ENCODE data around the gene EHHADH. TPM values are rescaled to one million over a fixed set of nuclear protein-coding genes. Genes with fewer than 3 reads are reported as not detected.

The EHHADH gene
- total and polyA plus RNA-seq, 4 experiments from 2014 or later, result 1.1 to 1.6 (median 1.4) TPM

- Mint-ChIP-seq H3K27me3 (peaks cover 2% of the 10 kb centered on the region in 2 donors), H3K9me3 (no peaks in the 10 kb centered on the region), H3K36me3 (no peaks in the 10 kb centered on the region), H3K27ac (no peak overlapping the region), H3K4me1 (peaks cover 0 to 2% (median under 1%) of the 10 kb centered on the region in 4 donors), H3K4me3 (no peak overlapping the region)
- H3K4me1 ChIP-seq (ENCODE audit: insufficient read depth, low read length), result no peaks in the 10 kb centered on the region
- intact Hi-C loops (cut with micrococcal nuclease), result no loop called here
- no peaks in the 10 kb centered on the region for H3K9me3 ChIP-seq (ENCODE audit: control insufficient read depth in 1 of 2, low read length in 2 of 2)
- H3K36me3 ChIP-seq (ENCODE audit: insufficient read depth, low read length), result no peaks in the 10 kb centered on the region
- ChIA-PET CTCF (ENCODE audit: partially characterized antibody) (interaction anchor here (1.0 to 1.4 kb wide), 4 partner anchors 9 to 614 kb away, joined by 3 to 6 read pairs (median 6); partner anchors contain the start of gene EPHB3), POLR2A (ENCODE audit: partially characterized antibody) (no interaction called here)
- no peak for DNase-seq
- no peak overlapping the region for H3K27ac ChIP-seq (ENCODE audit: low read depth, low read length)
- no peak overlapping the region for H3K4me3 ChIP-seq (ENCODE audit: low read length in 2 of 2)
- H3K27me3 ChIP-seq (ENCODE audit: insufficient read depth, low read length), result no peaks in the 10 kb centered on the region
Measured at GRCh38 chr3:185175370-185175987, 78.4 kb downstream of the EHHADH start.

DNA sequence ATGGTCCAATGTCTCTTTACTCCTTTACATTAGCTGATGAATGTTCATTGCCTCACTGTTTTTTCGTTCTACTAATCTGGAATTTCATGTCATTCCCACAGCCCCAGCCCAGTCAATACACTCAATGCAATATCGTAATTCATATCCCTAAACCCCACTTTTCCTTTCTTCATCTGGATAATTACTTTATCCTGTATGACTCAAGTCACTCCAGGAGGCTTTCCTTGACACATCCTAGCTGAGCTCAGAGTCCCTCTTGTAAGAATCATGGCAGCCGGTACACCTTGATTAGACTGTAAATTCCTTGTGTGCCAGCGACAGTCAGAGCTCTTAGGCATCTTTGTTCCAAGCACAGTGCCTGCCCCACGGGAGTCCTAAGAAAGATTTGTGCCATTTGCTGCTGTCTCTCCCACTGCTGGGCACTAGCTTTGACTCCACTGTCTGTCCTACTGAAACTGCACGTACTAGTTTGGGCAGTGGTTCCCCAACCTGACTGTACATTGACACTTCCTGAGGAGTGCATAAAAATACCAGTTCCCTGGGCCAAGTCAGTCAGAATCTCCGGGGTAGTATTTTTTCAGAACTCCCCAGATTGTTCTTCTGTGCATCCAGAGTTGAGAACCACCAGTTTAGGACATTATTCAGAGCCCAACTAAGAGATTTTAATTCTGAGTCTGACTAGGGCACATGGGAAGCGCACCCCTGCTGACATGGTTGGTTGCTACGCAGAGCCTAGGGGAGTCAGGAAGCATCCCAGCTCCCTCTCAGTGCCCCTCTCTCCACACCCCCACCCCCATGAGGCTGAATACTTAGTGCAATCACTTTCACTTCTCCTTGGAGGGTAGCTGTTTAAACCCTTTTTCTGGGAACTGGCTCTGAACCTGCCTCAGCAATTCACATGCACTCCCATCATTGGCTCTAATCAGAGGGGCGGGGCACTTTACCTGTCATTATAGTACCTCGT, 81.5 kb downstream of the EHHADH start:
- intact Hi-C loops (cut with micrococcal nuclease), result no loop called here

GRCh38 chr3:185164428-185165217, 89.2 kb downstream of the EHHADH start:
- peaks cover 0 to 2% (median 0%) of the 10 kb centered on the region in 8 donors for H3K9me3 Mint-ChIP-seq
- no peak overlapping the region for H3K4me3 Mint-ChIP-seq
- H3K27me3 ChIP-seq (ENCODE audit: insufficient read depth, low read length), result no peaks in the 10 kb centered on the region
- no peak overlapping the region for H3K27ac Mint-ChIP-seq
- POLR2A ChIA-PET (ENCODE audit: partially characterized antibody), result no interaction called here
- H3K4me1 Mint-ChIP-seq, result no peaks in the 10 kb centered on the region
- no peaks in the 10 kb centered on the region for H3K36me3 ChIP-seq (ENCODE audit: insufficient read depth, low read length)
- CTCF ChIA-PET (ENCODE audit: partially characterized antibody), result interaction anchor here (0.7 to 2.5 kb wide), 2 partner anchors 12 to 14 kb away, joined by 3 to 10 read pairs; no protein-coding TSS in a partner anchor
- peaks cover 3 to 8% of the 10 kb centered on the region in 2 donors for H3K27me3 Mint-ChIP-seq
- no peaks in the 10 kb centered on the region for H3K4me1 ChIP-seq (ENCODE audit: insufficient read depth, low read length)
- H3K4me3 ChIP-seq (ENCODE audit: low read length in 2 of 2), result no peak overlapping the region
- no peak for DNase-seq
- intact Hi-C loops (cut with micrococcal nuclease), result no loop called here
- no peaks in the 10 kb centered on the region for H3K36me3 Mint-ChIP-seq
- no peaks in the 10 kb centered on the region for H3K9me3 ChIP-seq (ENCODE audit: control insufficient read depth in 1 of 2, low read length in 2 of 2)
- no peak overlapping the region for H3K27ac ChIP-seq (ENCODE audit: low read depth, low read length)

More for the DNA sequence above, 81.5 kb downstream of the EHHADH start:
- no peak overlapping the region for H3K4me3 ChIP-seq (ENCODE audit: low read length in 2 of 2)
- no peaks in the 10 kb centered on the region for H3K36me3 Mint-ChIP-seq
- peaks cover 0 to 2% (median under 1%) of the 10 kb centered on the region in 4 donors for H3K4me1 Mint-ChIP-seq
- H3K27me3 ChIP-seq (ENCODE audit: insufficient read depth, low read length), result no peaks in the 10 kb centered on the region
- no peaks in the 10 kb centered on the region for H3K36me3 ChIP-seq (ENCODE audit: insufficient read depth, low read length)
- peaks cover 2 to 5% of the 10 kb centered on the region in 2 donors for H3K27me3 Mint-ChIP-seq
- DNase-seq, result no peak
- no peak overlapping the region for H3K4me3 Mint-ChIP-seq
- H3K9me3 Mint-ChIP-seq, result no peaks in the 10 kb centered on the region
- CTCF ChIA-PET (ENCODE audit: partially characterized antibody), result no interaction called here
- POLR2A ChIA-PET (ENCODE audit: partially characterized antibody), result no interaction called here
- no peak overlapping the region for H3K27ac Mint-ChIP-seq
- no peaks in the 10 kb centered on the region for H3K4me1 ChIP-seq (ENCODE audit: insufficient read depth, low read length)
- no peaks in the 10 kb centered on the region for H3K9me3 ChIP-seq (ENCODE audit: control insufficient read depth in 1 of 2, low read length in 2 of 2)
- H3K27ac ChIP-seq (ENCODE audit: low read depth, low read length), result no peak overlapping the region

- H3K4me3 Mint-ChIP-seq, result no peak overlapping the region
- no peak overlapping the region for H3K27ac Mint-ChIP-seq
- H3K4me1 ChIP-seq (ENCODE audit: insufficient read depth, low read length), result no peaks in the 10 kb centered on the region
- H3K9me3 ChIP-seq (ENCODE audit: control insufficient read depth in 1 of 2, low read length in 2 of 2), result no peaks in the 10 kb centered on the region
- H3K27me3 Mint-ChIP-seq, result peaks cover 8 to 14% of the 10 kb centered on the region in 2 donors
- POLR2A ChIA-PET (ENCODE audit: partially characterized antibody), result no interaction called here
- peaks cover 0 to 2% (median 0%) of the 10 kb centered on the region in 8 donors for H3K9me3 Mint-ChIP-seq
- CTCF ChIA-PET (ENCODE audit: partially characterized antibody), result interaction anchor here (1.3 to 2.5 kb wide), 3 partner anchors 11 to 16 kb away, joined by 3 to 10 read pairs (median 4); no protein-coding TSS in a partner anchor
- DNase-seq, result no peak
- no peaks in the 10 kb centered on the region for H3K4me1 Mint-ChIP-seq
- intact Hi-C loops (cut with micrococcal nuclease), result no loop called here
- no peaks in the 10 kb centered on the region for H3K36me3 Mint-ChIP-seq
- H3K27ac ChIP-seq (ENCODE audit: low read depth, low read length), result no peak overlapping the region
- no peak overlapping the region for H3K4me3 ChIP-seq (ENCODE audit: low read length in 2 of 2)
- no peaks in the 10 kb centered on the region for H3K27me3 ChIP-seq (ENCODE audit: insufficient read depth, low read length)
- no peaks in the 10 kb centered on the region for H3K36me3 ChIP-seq (ENCODE audit: insufficient read depth, low read length)
Measured at GRCh38 chr3:185162634-185163033, 91.2 kb downstream of the EHHADH start.

DNA sequence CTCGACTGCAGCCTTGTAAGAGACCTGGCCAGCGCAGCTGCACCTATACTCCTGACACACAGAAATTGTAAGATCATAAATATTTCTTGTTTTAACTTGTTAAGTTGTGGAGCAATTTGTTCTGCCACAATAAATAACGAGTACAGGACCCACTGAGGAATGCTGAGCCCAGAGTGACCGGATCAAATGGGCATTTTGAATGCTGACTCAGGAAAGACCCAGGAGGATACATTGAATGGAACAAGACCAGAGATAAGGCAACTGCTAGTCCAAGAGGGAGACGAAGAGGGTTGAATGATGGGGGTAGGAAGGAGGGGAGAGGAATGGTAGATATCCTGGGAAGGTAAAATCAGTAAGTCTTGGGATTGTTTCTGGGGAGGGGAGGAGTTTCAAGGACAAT, 92.1 kb downstream of the EHHADH start:
- no peak for DNase-seq
- Mint-ChIP-seq H3K36me3 (no peaks in the 10 kb centered on the region), H3K27me3 (peaks cover 8 to 14% of the 10 kb centered on the region in 2 donors), H3K4me3 (no peak overlapping the region), H3K27ac (peak overlapping the region in 1 of 7 donors; percentile 4), H3K9me3 (peaks cover 0 to 2% (median 0%) of the 10 kb centered on the region in 8 donors), H3K4me1 (no peaks in the 10 kb centered on the region)
- Histone ChIP-seq H3K27me3 (ENCODE audit: insufficient read depth, low read length) (no peaks in the 10 kb centered on the region), H3K4me3 (ENCODE audit: low read length in 2 of 2) (no peak overlapping the region), H3K36me3 (ENCODE audit: insufficient read depth, low read length) (no peaks in the 10 kb centered on the region), H3K9me3 (ENCODE audit: control insufficient read depth in 1 of 2, low read length in 2 of 2) (no peaks in the 10 kb centered on the region), H3K27ac (ENCODE audit: low read depth, low read length) (no peak overlapping the region), H3K4me1 (ENCODE audit: insufficient read depth, low read length) (no peaks in the 10 kb centered on the region)
- ChIA-PET CTCF (ENCODE audit: partially characterized antibody) (interaction anchor here (1.3 to 2.5 kb wide), 3 partner anchors 10 to 16 kb away, joined by 3 to 10 read pairs (median 4); no protein-coding TSS in a partner anchor), POLR2A (ENCODE audit: partially characterized antibody) (no interaction called here)
- intact Hi-C loops (cut with micrococcal nuclease), result no loop called here

GRCh38 chr3:185157347-185157746, 96.5 kb downstream of the EHHADH start:
- CTCF ChIA-PET (ENCODE audit: partially characterized antibody), result no interaction called here

More at GRCh38 chr3:185157347-185157746, 96.5 kb downstream of the EHHADH start:
- POLR2A ChIA-PET (ENCODE audit: partially characterized antibody), result no interaction called here
- H3K9me3 ChIP-seq (ENCODE audit: control insufficient read depth in 1 of 2, low read length in 2 of 2), result no peaks in the 10 kb centered on the region
- H3K27me3 ChIP-seq (ENCODE audit: insufficient read depth, low read length), result peaks cover 7% of the 10 kb centered on the region
- Mint-ChIP-seq H3K9me3 (no peaks in the 10 kb centered on the region), H3K4me3 (no peak overlapping the region), H3K27me3 (peaks cover 10% of the 10 kb centered on the region in 2 donors), H3K4me1 (peaks cover 0 to 4% (median 2%) of the 10 kb centered on the region in 4 donors), H3K27ac (no peak overlapping the region), H3K36me3 (no peaks in the 10 kb centered on the region)
- no peaks in the 10 kb centered on the region for H3K36me3 ChIP-seq (ENCODE audit: insufficient read depth, low read length)
- H3K4me1 ChIP-seq (ENCODE audit: insufficient read depth, low read length), result no peaks in the 10 kb centered on the region
- intact Hi-C loops (cut with micrococcal nuclease), result no loop called here
- H3K27ac ChIP-seq (ENCODE audit: low read depth, low read length), result no peak overlapping the region
- no peak overlapping the region for H3K4me3 ChIP-seq (ENCODE audit: low read length in 2 of 2)
- no peak for DNase-seq

Data from CD4-positive, alpha-beta memory T cell (primary cell).